ENCODE measurements around the gene LRBA. TPM values are rescaled to one million over a fixed set of nuclear protein-coding genes. Genes with fewer than 3 reads are reported as not detected.
A peak's percentile ranks its signal among the peaks of the same experiment; 100 is the strongest.

The LRBA gene
- total and polyA plus RNA-seq, 4 donors, result 18.8 to 56.4 (median 33.8) TPM

DNA sequence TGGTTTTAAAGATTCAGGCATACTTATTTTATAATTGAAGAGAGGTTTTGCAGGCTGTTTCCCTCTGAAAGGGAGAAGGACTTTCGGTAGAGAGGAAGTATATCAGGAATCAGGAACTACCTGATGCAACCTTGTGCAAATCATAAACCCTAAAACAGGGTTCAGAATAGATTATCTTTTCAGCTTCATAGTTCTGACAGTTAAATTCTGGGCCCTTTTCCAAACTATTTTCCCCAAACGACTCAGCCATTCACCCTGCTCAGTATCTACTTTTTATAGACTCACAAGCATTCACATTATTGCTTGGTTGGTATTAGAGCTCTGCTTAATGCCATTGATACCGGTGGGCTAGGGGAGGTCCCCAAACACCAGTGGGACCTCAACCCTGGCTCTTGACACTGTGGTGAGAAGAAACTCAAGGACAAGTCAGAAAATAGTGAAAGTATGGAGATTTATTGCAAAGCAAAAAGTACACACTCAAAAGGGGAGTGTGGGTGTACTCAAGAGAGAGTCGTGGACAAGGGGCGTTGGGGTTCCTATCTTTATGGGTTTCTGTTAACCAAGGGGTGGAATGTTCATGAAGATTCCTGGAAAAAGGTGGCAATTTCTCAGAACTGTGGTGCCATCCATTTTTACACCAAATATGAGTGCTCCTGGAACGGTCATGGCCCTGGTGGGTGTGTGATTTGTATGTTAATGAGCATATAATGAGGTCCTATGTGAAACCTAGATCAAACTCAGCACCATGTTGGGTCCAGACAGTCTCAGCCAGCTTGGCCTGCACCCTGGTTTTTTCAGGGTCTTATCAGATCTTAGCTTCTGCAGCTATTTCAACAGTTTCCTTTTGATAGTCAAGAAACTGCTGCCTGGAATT lies 698.5 kb downstream of the LRBA start:
- H3K4me3 ChIP-seq (ENCODE audit: low read depth, low read length), result no peak overlapping the region
- H3K4me1 ChIP-seq (ENCODE audit: control insufficient read depth, insufficient read depth, low read length), result no peaks in the 10 kb centered on the region
- WGBS (ENCODE audit: insufficient coverage), result 95% methylated on average over 3 of the region's 6 CpGs
- no peak overlapping the region for H3K27ac ChIP-seq (ENCODE audit: low read depth, low read length)
- no peaks in the 10 kb centered on the region for H3K9me3 ChIP-seq (ENCODE audit: control insufficient read depth, insufficient read depth, low read length)
- DNase-seq (ENCODE audit: low read depth in 4 of 6, low spot score in 6 of 6), result peak in 1 of 6 donors; percentile 42
- H3K36me3 ChIP-seq (ENCODE audit: control insufficient read depth, insufficient read depth, low read length), result no peaks in the 10 kb centered on the region
- no peaks in the 10 kb centered on the region for H3K27me3 ChIP-seq (ENCODE audit: control insufficient read depth, insufficient read depth, low read length)

DNA sequence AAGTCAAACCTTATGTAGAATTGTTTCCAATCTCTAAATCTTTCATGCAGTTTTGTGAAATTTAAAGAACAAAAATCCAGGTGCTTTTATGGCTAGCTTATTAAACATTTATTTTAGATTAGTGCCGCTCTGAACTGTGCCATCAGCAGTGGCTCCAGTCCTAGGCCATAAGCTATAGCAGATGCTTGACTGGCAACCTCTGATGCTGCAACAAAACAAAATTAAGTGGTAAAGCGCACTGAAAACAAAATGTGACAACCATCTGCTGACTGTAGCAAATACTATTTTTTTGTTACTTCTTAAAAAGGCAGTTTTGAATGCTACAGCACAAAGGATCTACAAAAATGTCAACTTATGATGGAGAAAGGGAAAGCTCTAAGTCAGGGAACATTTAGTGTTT lies 699.4 kb downstream of the LRBA start:
- Histone ChIP-seq H3K27ac (ENCODE audit: low read depth, low read length) (no peak overlapping the region), H3K4me1 (ENCODE audit: control insufficient read depth, insufficient read depth, low read length) (no peaks in the 10 kb centered on the region), H3K9me3 (ENCODE audit: control insufficient read depth, insufficient read depth, low read length) (no peaks in the 10 kb centered on the region), H3K36me3 (ENCODE audit: control insufficient read depth, insufficient read depth, low read length) (no peaks in the 10 kb centered on the region), H3K4me3 (ENCODE audit: low read depth, low read length) (no peak overlapping the region), H3K27me3 (ENCODE audit: control insufficient read depth, insufficient read depth, low read length) (no peaks in the 10 kb centered on the region)
- no CpG with 5 or more reads among the region's 2 CpGs for WGBS (ENCODE audit: insufficient coverage)
- peak in 2 of 6 donors; percentile 73 to 83 for DNase-seq (ENCODE audit: low read depth in 4 of 6, low spot score in 6 of 6)

GRCh38 chr4:150315175-150315574 lies 699.9 kb downstream of the LRBA start:
- DNase-seq (ENCODE audit: low read depth in 4 of 6, low spot score in 6 of 6), result peak in 3 of 6 donors; percentile 31 to 96 (median 52)
- 50% methylated on average over 6 of the region's 8 CpGs for WGBS (ENCODE audit: insufficient coverage)
- no peaks in the 10 kb centered on the region for H3K9me3 ChIP-seq (ENCODE audit: control insufficient read depth, insufficient read depth, low read length)
- H3K27ac ChIP-seq (ENCODE audit: low read depth, low read length), result no peak overlapping the region
- no peaks in the 10 kb centered on the region for H3K27me3 ChIP-seq (ENCODE audit: control insufficient read depth, insufficient read depth, low read length)
- H3K4me1 ChIP-seq (ENCODE audit: control insufficient read depth, insufficient read depth, low read length), result no peaks in the 10 kb centered on the region
- H3K36me3 ChIP-seq (ENCODE audit: control insufficient read depth, insufficient read depth, low read length), result no peaks in the 10 kb centered on the region
- no peak overlapping the region for H3K4me3 ChIP-seq (ENCODE audit: low read depth, low read length)

DNA sequence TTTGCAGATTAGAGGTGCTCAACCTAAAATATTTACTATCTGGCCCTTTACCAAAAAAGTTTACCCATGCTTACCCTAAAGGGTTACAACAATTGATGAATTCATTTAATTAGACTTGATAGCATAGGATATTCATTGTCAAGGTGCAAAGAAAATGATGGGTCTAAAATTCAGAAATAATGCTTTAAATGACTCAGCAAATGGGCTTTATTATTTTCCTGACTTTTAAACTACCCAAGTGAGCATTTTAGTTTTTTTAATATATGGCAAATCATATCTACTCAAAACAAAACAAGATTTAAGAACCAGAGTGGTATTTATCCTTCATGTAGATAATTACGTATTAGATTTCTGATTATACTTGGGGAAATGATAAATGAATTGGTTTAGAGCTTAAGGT lies 701.1 kb downstream of the LRBA start:
- H3K4me1 ChIP-seq (ENCODE audit: control insufficient read depth, insufficient read depth, low read length), result no peaks in the 10 kb centered on the region
- no peaks in the 10 kb centered on the region for H3K9me3 ChIP-seq (ENCODE audit: control insufficient read depth, insufficient read depth, low read length)
- no CpG with 5 or more reads among the region's 1 CpG for WGBS (ENCODE audit: insufficient coverage)
- H3K4me3 ChIP-seq (ENCODE audit: low read depth, low read length), result no peak overlapping the region
- H3K27ac ChIP-seq (ENCODE audit: low read depth, low read length), result no peak overlapping the region
- no peak for DNase-seq (ENCODE audit: low read depth in 4 of 6, low spot score in 6 of 6)
- no peaks in the 10 kb centered on the region for H3K27me3 ChIP-seq (ENCODE audit: control insufficient read depth, insufficient read depth, low read length)
- H3K36me3 ChIP-seq (ENCODE audit: control insufficient read depth, insufficient read depth, low read length), result no peaks in the 10 kb centered on the region

DNA sequence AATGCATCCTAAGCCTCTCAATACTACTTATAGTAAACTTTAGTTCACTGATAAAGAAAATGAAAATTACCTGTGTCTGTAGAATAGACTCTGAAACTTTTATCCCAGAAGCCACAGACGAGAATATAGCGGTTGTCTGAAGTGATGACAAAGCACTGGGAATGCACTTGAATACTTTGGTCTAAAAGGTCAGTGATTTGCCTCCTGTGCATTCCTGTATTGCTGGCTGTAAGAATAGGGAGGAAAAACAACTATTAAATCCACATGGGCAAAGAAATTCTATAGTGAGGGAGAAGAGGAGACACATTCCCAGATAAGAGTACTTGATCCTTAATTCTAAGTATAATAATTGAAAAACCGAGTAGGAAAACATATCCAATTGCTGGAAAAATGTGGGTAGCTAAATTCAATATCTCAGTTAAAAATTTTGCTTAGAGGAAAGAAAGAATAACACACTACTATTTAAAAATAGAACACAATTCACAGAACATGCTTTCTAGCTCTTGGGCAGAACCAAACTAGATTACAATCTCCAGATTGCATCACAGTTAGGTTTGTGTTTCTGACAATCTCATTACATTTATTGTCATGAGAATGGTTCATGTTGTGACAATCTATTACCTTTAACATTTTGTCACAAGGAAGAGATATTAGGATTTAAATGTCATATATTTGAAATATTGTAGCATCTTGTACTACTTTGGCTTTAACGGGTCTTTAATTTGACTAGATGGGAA lies 704.8 kb downstream of the LRBA start:
- no peak overlapping the region for H3K4me3 ChIP-seq (ENCODE audit: low read depth, low read length)
- H3K27me3 ChIP-seq (ENCODE audit: control insufficient read depth, insufficient read depth, low read length), result no peaks in the 10 kb centered on the region
- no peak overlapping the region for H3K27ac ChIP-seq (ENCODE audit: low read depth, low read length)
- H3K36me3 ChIP-seq (ENCODE audit: control insufficient read depth, insufficient read depth, low read length), result no peaks in the 10 kb centered on the region
- no peak for DNase-seq (ENCODE audit: low read depth in 4 of 6, low spot score in 6 of 6)
- no CpG with 5 or more reads among the region's 4 CpGs for WGBS (ENCODE audit: insufficient coverage)
- no peaks in the 10 kb centered on the region for H3K4me1 ChIP-seq (ENCODE audit: control insufficient read depth, insufficient read depth, low read length)
- H3K9me3 ChIP-seq (ENCODE audit: control insufficient read depth, insufficient read depth, low read length), result no peaks in the 10 kb centered on the region

GRCh38 chr4:150308824-150309472 lies 706.1 kb downstream of the LRBA start:
- no peak for DNase-seq (ENCODE audit: low read depth in 4 of 6, low spot score in 6 of 6)
- no peaks in the 10 kb centered on the region for H3K36me3 ChIP-seq (ENCODE audit: control insufficient read depth, insufficient read depth, low read length)
- no peak overlapping the region for H3K27ac ChIP-seq (ENCODE audit: low read depth, low read length)
- H3K4me1 ChIP-seq (ENCODE audit: control insufficient read depth, insufficient read depth, low read length), result no peaks in the 10 kb centered on the region
- no peak overlapping the region for H3K4me3 ChIP-seq (ENCODE audit: low read depth, low read length)
- H3K9me3 ChIP-seq (ENCODE audit: control insufficient read depth, insufficient read depth, low read length), result no peaks in the 10 kb centered on the region
- H3K27me3 ChIP-seq (ENCODE audit: control insufficient read depth, insufficient read depth, low read length), result no peaks in the 10 kb centered on the region
- WGBS (ENCODE audit: insufficient coverage), result no CpG with 5 or more reads among the region's 4 CpGs

GRCh38 chr4:150306719-150307118 lies 708.4 kb downstream of the LRBA start:
- DNase-seq (ENCODE audit: low read depth in 4 of 6, low spot score in 6 of 6), result no peak
- Histone ChIP-seq H3K27ac (ENCODE audit: low read depth, low read length) (no peak overlapping the region), H3K4me3 (ENCODE audit: low read depth, low read length) (no peak overlapping the region), H3K27me3 (ENCODE audit: control insufficient read depth, insufficient read depth, low read length) (no peaks in the 10 kb centered on the region), H3K36me3 (ENCODE audit: control insufficient read depth, insufficient read depth, low read length) (no peaks in the 10 kb centered on the region), H3K4me1 (ENCODE audit: control insufficient read depth, insufficient read depth, low read length) (no peaks in the 10 kb centered on the region), H3K9me3 (ENCODE audit: control insufficient read depth, insufficient read depth, low read length) (no peaks in the 10 kb centered on the region)
- WGBS (ENCODE audit: insufficient coverage), result no CpG with 5 or more reads among the region's 1 CpG

DNA sequence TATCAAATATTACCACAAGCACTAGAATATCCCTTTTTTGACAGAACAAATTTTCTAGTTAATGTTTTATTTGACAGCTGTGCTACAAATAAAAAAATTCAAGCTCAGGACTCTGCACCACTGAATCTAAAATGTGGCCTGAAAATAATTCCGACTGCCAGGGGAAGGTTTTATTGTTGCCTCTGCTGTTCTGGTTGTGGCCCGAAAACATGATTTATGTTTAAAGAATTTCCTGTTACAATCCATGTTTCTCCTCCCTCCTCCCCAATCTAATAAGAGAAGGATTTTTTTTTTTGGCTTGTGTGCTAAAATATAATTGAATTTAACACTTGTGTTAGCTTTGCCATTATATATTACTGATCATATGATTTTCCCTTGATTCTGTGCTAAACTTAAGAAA lies 709.1 kb downstream of the LRBA start:
- DNase-seq (ENCODE audit: low read depth in 4 of 6, low spot score in 6 of 6), result no peak
- H3K9me3 ChIP-seq (ENCODE audit: control insufficient read depth, insufficient read depth, low read length), result no peaks in the 10 kb centered on the region
- no peaks in the 10 kb centered on the region for H3K27me3 ChIP-seq (ENCODE audit: control insufficient read depth, insufficient read depth, low read length)
- H3K27ac ChIP-seq (ENCODE audit: low read depth, low read length), result no peak overlapping the region
- H3K4me3 ChIP-seq (ENCODE audit: low read depth, low read length), result no peak overlapping the region
- WGBS (ENCODE audit: insufficient coverage), result no CpG with 5 or more reads among the region's 2 CpGs
- no peaks in the 10 kb centered on the region for H3K36me3 ChIP-seq (ENCODE audit: control insufficient read depth, insufficient read depth, low read length)
- H3K4me1 ChIP-seq (ENCODE audit: control insufficient read depth, insufficient read depth, low read length), result no peaks in the 10 kb centered on the region

DNA sequence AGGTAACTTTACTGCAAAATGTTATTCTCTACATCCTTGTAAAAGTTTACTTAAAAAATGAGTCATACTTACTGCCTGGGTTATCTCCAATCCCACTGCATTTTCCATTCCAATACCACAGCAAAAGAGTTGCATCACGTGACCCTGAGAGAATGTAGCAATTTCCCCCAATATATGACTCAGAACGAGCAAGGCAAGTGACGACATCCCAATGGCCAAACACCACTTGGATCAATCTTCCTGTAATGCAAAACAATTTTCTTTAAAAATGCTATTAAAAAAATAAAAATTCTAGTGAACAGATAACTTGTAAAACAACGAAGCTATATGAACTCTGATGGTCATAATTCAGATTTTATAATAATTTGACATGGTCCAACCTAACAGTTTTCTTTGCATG lies 712.5 kb downstream of the LRBA start:
- WGBS (ENCODE audit: insufficient coverage), result 83% methylated on average over 1 of the region's 4 CpGs

More for the DNA sequence above, 712.5 kb downstream of the LRBA start:
- no peak for DNase-seq (ENCODE audit: low read depth in 4 of 6, low spot score in 6 of 6)
- Histone ChIP-seq H3K27ac (ENCODE audit: low read depth, low read length) (no peak overlapping the region), H3K36me3 (ENCODE audit: control insufficient read depth, insufficient read depth, low read length) (no peaks in the 10 kb centered on the region), H3K27me3 (ENCODE audit: control insufficient read depth, insufficient read depth, low read length) (no peaks in the 10 kb centered on the region), H3K9me3 (ENCODE audit: control insufficient read depth, insufficient read depth, low read length) (no peaks in the 10 kb centered on the region), H3K4me3 (ENCODE audit: low read depth, low read length) (no peak overlapping the region), H3K4me1 (ENCODE audit: control insufficient read depth, insufficient read depth, low read length) (no peaks in the 10 kb centered on the region)
